Sigmoid colon (tissue), 7 donors: ENCODE results near the gene PTGDS. TPM values are rescaled to one million over a fixed set of nuclear protein-coding genes. Genes with fewer than 3 reads are reported as not detected.

ENCODE experiments used
- DNase-seq: peaks from one replicate; pipeline ENCODE4 v3.0.0-alpha.2; 2019
- H3K27ac ChIP-seq, 4 donors: fragments of 200-600 bp; sonication (generic); one replicate each; pipeline ENCODE4 v1.5.1; 2016 to 2019; ENCODE audit warnings: mild to moderate bottlenecking in 1 of 4
- H3K27me3 ChIP-seq, 3 donors: fragments of 200-600 bp; sonication (generic); one replicate each; pipeline ENCODE4 v1.5.1; 2019; ENCODE audit warnings: mild to moderate bottlenecking in 1 of 3
- H3K36me3 ChIP-seq, 4 donors: fragments of 200-600 bp; sonication (generic); one replicate each; pipeline ENCODE4 v1.5.1; 2016 to 2019
- H3K4me1 ChIP-seq, 4 donors: fragments of 200-600 bp; sonication (generic); one replicate each; pipeline ENCODE4 v1.5.1; 2017 to 2019
- H3K4me3 ChIP-seq, 4 donors: fragments of 200-600 bp; sonication (generic); one replicate each; pipeline ENCODE4 v1.5.1; 2017 to 2019; ENCODE audit warnings: mild to moderate bottlenecking in 2 of 4, moderate library complexity in 1 of 4
- H3K9me3 ChIP-seq, 4 donors: fragments of 200-600 bp in 3 of 4; sonication (generic) in 3 of 4; one replicate each; pipeline versions ENCODE4 v1.5.1 to v1.6.1; 2013 to 2019
- EP300 ChIP-seq, 4 donors: sonication (generic); formaldehyde crosslinking; IDR thresholded peaks; one replicate each; pipeline ENCODE4 v1.6.1; 2017; ENCODE audit warnings: antibody characterized with exemption in 4 of 4
- POLR2A ChIP-seq, 2 donors: fragments of 450-650 bp; IDR thresholded peaks; one replicate each; pipeline ENCODE4 v1.6.1; 2016; ENCODE audit warnings: antibody characterized with exemption in 2 of 2, mild to moderate bottlenecking in 2 of 2, moderate library complexity in 2 of 2
- POLR2AphosphoS5 ChIP-seq, 4 donors: sonication (generic); formaldehyde crosslinking; IDR thresholded peaks; one replicate each; pipeline ENCODE4 v1.6.1; 2017; ENCODE audit warnings: antibody characterized with exemption in 4 of 4
- WGBS, 2 donors: extraction: QIAGEN DNeasy Blood & Tissue Kit; methylation state at CpG; one replicate each; pipeline ENCODE4 v1.1.7; 2013; 5-methylcytosine and 5-hydroxymethylcytosine counted together
- intact Hi-C: fragments of 100-400 bp; cut with DNase I; formaldehyde crosslinking; loops from one replicate; pipeline ENCODE4 v1.15.1; 2023
- polyA plus RNA-seq, 3 donors: library from polyadenylated mRNA; stranded (reverse); fragments of 200-250 nt; gene quantifications; one replicate each; pipeline ENCODE4 v1.2.3, GENCODE V29; 2013
- total RNA-seq, 4 donors: library from RNA; depleted of rRNA; stranded (reverse); fragments of >200 nt; gene quantifications; one replicate each; pipeline ENCODE4 v1.1.0, GENCODE V29; 2016
- TF ChIP-seq, protein P1 (sequence below), 4 experiments: fragments of 450-650 bp in 3 of 4; fragments of 200-600 bp in 1 of 4; IDR thresholded peaks; one replicate each; pipeline ENCODE4 v1.5.1; 2016 to 2019; ENCODE audit warnings: antibody characterized with exemption in 4 of 4, mild to moderate bottlenecking in 3 of 4, moderate library complexity in 2 of 4
- donor health status: healthy with polysubstance abuse.
- donor health status: Bipolar disorder and iron deficiency.
- donor health status: healthy.

PTGDS gene
- total and polyA plus RNA-seq, 7 donors = 8.3 to 218 (median 28.5) TPM

DNA sequence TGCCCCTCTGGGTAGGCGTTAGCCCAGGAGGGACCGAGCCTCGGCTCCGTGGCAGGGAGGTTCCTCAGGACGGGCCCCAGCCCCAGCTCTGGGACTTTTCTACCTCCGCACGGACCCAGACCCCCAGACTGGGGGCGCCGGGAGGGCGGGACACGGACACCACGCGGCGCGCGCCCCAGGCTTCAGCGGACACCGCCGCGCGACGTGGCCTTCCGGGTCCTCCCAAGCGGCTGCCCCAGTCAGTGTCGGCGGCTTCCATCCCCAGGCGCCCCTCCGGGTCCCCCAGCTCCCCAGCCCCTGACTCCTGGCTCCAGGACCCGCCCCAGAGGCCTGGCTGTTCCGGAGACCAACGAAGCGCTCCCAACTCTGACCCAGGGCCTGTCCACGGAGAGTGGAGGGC, 8.5 kb downstream of the PTGDS start:
- H3K27me3 ChIP-seq = peaks cover 16 to 62% (median 34%) of the 10 kb centered on the region in 3 donors
- no peak overlapping the region for H3K27ac ChIP-seq
- intact Hi-C loops = no loop called here
- no peaks in the 10 kb centered on the region for H3K36me3 ChIP-seq
- peaks cover 0 to 4% (median 0%) of the 10 kb centered on the region in 4 donors for H3K9me3 ChIP-seq
- peaks cover 0 to 13% (median 3%) of the 10 kb centered on the region in 4 donors for H3K4me1 ChIP-seq
- 19 to 25% methylated on average over 33 of the region's 33 CpGs for WGBS, 2 donors
- H3K4me3 ChIP-seq = no peak overlapping the region
- no peak for DNase-seq
- TF ChIP-seq POLR2AphosphoS5 (IDR thresholded peaks at IDR 0.05) = no peak
- TF ChIP-seq EP300 (IDR thresholded peaks at IDR 0.05) = no peak
- TF ChIP-seq POLR2A (IDR thresholded peaks at IDR 0.05) = no peak
- TF ChIP-seq, protein P1, sequence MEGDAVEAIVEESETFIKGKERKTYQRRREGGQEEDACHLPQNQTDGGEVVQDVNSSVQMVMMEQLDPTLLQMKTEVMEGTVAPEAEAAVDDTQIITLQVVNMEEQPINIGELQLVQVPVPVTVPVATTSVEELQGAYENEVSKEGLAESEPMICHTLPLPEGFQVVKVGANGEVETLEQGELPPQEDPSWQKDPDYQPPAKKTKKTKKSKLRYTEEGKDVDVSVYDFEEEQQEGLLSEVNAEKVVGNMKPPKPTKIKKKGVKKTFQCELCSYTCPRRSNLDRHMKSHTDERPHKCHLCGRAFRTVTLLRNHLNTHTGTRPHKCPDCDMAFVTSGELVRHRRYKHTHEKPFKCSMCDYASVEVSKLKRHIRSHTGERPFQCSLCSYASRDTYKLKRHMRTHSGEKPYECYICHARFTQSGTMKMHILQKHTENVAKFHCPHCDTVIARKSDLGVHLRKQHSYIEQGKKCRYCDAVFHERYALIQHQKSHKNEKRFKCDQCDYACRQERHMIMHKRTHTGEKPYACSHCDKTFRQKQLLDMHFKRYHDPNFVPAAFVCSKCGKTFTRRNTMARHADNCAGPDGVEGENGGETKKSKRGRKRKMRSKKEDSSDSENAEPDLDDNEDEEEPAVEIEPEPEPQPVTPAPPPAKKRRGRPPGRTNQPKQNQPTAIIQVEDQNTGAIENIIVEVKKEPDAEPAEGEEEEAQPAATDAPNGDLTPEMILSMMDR (IDR thresholded peaks at IDR 0.05) = no peak

DNA sequence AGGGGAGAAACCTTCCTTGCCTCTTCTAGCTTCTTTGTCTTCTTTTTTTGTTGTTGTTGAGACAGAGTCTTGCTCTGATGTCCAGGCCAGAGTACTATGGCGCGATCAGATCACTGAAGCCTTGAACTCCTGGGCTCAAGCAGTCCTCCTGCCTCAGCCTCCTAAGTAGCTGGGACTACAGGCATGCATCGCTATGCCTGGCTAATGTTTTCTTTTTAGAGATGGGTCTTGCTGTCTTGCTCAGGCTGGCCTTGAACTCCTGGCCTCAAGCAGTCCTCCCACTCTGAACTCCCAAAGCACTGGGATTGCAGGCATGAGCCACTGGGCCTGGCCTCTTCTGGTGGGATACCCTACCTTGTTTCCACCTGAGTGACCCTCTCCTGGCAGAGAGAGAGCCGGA, 11.6 kb downstream of the PTGDS start:
- H3K4me1 ChIP-seq = peaks cover 0 to 34% (median 17%) of the 10 kb centered on the region in 4 donors
- H3K27ac ChIP-seq = no peak overlapping the region
- peaks cover 0 to 4% (median under 1%) of the 10 kb centered on the region in 4 donors for H3K36me3 ChIP-seq
- intact Hi-C loops = no loop called here
- 95 to 97% methylated on average over 4 of the region's 4 CpGs for WGBS, 2 donors
- H3K4me3 ChIP-seq = no peak overlapping the region
- H3K9me3 ChIP-seq = peaks cover 0 to 4% (median 0%) of the 10 kb centered on the region in 4 donors
- DNase-seq = no peak
- TF ChIP-seq EP300 (IDR thresholded peaks at IDR 0.05) (no peak), POLR2A (IDR thresholded peaks at IDR 0.05) (no peak), POLR2AphosphoS5 (IDR thresholded peaks at IDR 0.05) (no peak)
- TF ChIP-seq, protein P1 (IDR thresholded peaks at IDR 0.05) = no peak
- peaks cover 17 to 41% (median 30%) of the 10 kb centered on the region in 3 donors for H3K27me3 ChIP-seq

DNA sequence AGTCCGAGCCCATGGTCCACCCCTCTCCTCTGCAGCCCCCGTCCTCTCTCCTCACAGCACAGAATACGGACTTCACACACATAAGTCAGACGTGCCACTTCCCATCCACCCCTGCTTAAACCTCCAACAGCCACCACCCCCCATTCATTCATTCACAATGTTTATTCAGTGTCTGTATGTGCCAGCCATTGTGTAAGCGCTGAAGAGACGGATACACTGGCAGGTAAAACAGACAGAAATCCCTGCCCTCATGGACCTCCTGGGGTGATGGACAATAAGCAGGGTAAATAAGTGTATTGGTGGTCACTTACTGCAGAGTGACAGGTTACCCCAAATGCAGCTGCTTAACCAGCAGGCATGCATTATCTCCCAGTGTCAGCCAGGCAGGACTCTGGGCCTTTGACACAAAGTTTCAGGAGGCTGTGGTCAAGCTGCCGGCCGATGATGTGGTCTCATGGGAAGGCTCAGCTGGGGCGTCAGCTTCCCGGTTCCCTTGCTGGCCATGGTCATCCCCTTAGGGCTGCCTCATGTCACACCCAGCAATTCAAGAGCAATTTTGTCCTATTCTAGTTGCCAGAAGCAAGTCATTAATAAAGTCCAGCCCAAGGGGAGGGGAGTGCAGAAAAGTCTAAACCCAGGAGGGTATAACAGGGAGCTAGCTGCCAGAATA, 13.1 kb downstream of the PTGDS start:
- intact Hi-C loops = no loop called here
- 72 to 86% methylated on average over 10 of the region's 10 CpGs for WGBS, 2 donors
- peaks cover 0 to 4% (median 0%) of the 10 kb centered on the region in 4 donors for H3K9me3 ChIP-seq
- H3K4me3 ChIP-seq = no peak overlapping the region
- peaks cover 0 to 5% (median 3%) of the 10 kb centered on the region in 4 donors for H3K36me3 ChIP-seq
- H3K27ac ChIP-seq = no peak overlapping the region
- no peak for DNase-seq
- peaks cover 21 to 41% (median 31%) of the 10 kb centered on the region in 3 donors for H3K27me3 ChIP-seq
- TF ChIP-seq, protein P1 (IDR thresholded peaks at IDR 0.05) = no peak
- TF ChIP-seq POLR2AphosphoS5 (IDR thresholded peaks at IDR 0.05) (no peak), EP300 (IDR thresholded peaks at IDR 0.05) (no peak), POLR2A (IDR thresholded peaks at IDR 0.05) (no peak)
- H3K4me1 ChIP-seq = peaks cover 0 to 36% (median 23%) of the 10 kb centered on the region in 4 donors

DNA sequence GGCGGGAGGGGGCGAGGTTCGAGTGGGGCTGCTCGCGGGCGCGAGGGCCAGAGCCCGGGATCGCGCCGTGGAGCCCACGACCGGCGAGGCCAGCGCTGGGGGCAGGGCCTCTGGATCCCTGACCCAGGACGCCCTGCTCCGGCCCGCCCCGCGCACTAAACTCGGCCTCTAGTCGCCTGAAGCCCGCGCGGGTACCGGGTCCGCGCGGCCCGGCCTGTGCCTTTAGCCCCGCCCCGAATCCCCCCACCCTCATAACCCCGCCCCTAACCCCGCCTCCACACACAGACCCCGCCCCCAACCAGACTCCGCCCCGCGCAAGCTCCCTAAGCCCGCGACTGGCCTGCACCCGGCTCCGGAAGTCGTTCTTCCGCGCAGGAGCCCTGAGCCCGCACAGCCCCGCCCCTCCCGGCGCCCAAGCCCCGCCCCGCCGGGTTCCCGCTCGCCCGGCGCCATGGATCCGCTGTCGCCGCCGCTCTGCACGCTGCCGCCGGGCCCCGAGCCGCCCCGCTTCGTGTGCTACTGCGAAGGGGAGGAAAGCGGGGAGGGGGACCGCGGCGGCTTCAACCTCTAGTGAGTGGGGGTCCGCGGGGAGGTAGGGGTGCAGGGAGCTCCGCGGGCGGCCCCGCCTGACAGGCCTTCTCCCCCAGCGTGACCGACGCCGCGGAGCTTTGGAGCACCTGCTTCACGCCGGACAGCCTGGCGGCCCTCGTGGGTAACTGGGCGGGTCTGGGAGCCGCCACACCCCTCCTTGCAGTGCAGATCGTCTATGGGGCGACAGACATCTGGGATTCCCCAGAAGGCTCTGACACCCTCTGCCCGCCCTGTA, 14.9 kb downstream of the PTGDS start, which contains the start of gene PAXX:
Gene PAXX (plus strand): TSS at position 430 of the 826 bp plus-strand sequence. CDS start 22 bp downstream, at position 452.
- TF ChIP-seq POLR2AphosphoS5 (IDR thresholded peaks at IDR 0.05) (peak in 1 of 4 donors; percentile 56), POLR2A (IDR thresholded peaks at IDR 0.05) (no peak)
- Histone ChIP-seq H3K9me3 (peaks cover 0 to 4% (median 0%) of the 10 kb centered on the region in 4 donors), H3K4me3 (peak within 1 kb of the TSS; percentile 74 to 82 (median 77)), H3K4me1 (peaks cover 0 to 42% (median 35%) of the 10 kb centered on the region in 4 donors), H3K36me3 (peaks cover 0 to 5% (median 3%) of the 10 kb centered on the region in 4 donors), H3K27ac (peak within 1 kb of the TSS; percentile 84 to 90 (median 88)), H3K27me3 (peaks cover 23 to 44% (median 38%) of the 10 kb centered on the region in 3 donors)
- intact Hi-C loops = no loop called here
- WGBS, 2 donors = 1% methylated on average over 92 of the region's 92 CpGs
- peak; percentile 96 for DNase-seq
